A549 (cell line): ENCODE data around the gene TM4SF4.

Experiments
- CHD4 ChIP-seq: fragments of 200-600 bp; sonication (generic); IDR thresholded peaks from 2 replicates; pipeline ENCODE4 v1.6.1; 2016; ENCODE audit warnings: antibody characterized with exemption, mild to moderate bottlenecking, borderline replicate concordance
- EHMT2 ChIP-seq: fragments of 200-600 bp; sonication (generic); IDR thresholded peaks from 2 replicates; pipeline ENCODE4 v1.6.1; 2016; ENCODE audit warnings: antibody characterized with exemption, low read depth, mild to moderate bottlenecking, moderate library complexity
- GATA3 ChIP-seq: IDR thresholded peaks from 2 replicates; pipeline ENCODE4 v1.6.1; 2012; ENCODE audit warnings: borderline replicate concordance
- POLR2A ChIP-seq: IDR thresholded peaks from 2 replicates; pipeline ENCODE4 v1.6.1; 2012; ENCODE audit warnings: mild to moderate bottlenecking, low read length
- RAD21 ChIP-seq, 2 experiments: fragments of >200 bp in 1 of 2; sonication (Bioruptor Twin) in 1 of 2; formaldehyde crosslinking in 1 of 2; IDR thresholded peaks in 1 of 2; conservative IDR thresholded peaks in 1 of 2; 2 replicates in 1 of 2; 3 replicates in 1 of 2; pipeline ENCODE4 v1.6.1; 2012 to 2018; ENCODE audit warnings: inconsistent platforms in 1 of 2
- RFX5 ChIP-seq: fragments of 450-650 bp; IDR thresholded peaks from 2 replicates; pipeline ENCODE4 v1.7.1; 2014; ENCODE audit warnings: antibody characterized with exemption, mild to moderate bottlenecking, moderate library complexity
- ZSCAN20 ChIP-seq: fragments of 250-450 bp; sonication (Bioruptor Pico); IDR thresholded peaks from 2 replicates; pipeline ENCODE4 v1.8.0; 2022; ENCODE audit warnings: mild to moderate bottlenecking, moderate library complexity
- TF ChIP-seq, protein P1 (sequence below): fragments of >200 bp; sonication (Bioruptor Twin); formaldehyde crosslinking; IDR thresholded peaks from 3 replicates; pipeline ENCODE4 v1.5.1; 2016
- TF ChIP-seq, protein P2 (sequence below): fragments of 200-600 bp; sonication (generic); IDR thresholded peaks from 2 replicates; pipeline ENCODE4 v1.6.1; 2016; ENCODE audit warnings: antibody characterized with exemption, mild to moderate bottlenecking, moderate library complexity

DNA sequence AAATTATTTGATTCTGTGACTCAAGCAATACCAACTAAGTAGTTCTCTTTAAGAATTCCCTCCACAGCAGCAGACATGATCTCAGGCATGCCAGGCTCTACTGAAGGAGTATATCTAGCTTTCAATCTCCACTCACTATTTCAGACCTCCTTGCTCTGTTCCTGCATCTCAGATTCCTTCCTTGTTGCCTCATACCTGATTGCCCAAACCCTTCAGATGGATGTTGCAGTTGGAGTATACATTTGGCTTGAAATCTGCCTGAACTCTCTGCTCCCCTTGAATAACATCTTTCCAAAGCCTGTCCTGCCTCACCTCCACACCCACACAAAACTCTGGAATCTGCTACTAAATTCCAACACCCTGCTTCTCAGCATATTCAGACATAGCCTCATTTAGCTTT is 19.8 kb upstream of the TM4SF4 start:
- TF ChIP-seq EHMT2 (no peak), RAD21 (conservative IDR thresholded peaks at IDR 0.05 in 1 of 2, IDR thresholded peaks at IDR 0.05 in 1 of 2) (no peak), ZSCAN20 (no peak), GATA3 (no peak), POLR2A (no peak), CHD4 (no peak), RFX5 (no peak)
- TF ChIP-seq, protein P1, sequence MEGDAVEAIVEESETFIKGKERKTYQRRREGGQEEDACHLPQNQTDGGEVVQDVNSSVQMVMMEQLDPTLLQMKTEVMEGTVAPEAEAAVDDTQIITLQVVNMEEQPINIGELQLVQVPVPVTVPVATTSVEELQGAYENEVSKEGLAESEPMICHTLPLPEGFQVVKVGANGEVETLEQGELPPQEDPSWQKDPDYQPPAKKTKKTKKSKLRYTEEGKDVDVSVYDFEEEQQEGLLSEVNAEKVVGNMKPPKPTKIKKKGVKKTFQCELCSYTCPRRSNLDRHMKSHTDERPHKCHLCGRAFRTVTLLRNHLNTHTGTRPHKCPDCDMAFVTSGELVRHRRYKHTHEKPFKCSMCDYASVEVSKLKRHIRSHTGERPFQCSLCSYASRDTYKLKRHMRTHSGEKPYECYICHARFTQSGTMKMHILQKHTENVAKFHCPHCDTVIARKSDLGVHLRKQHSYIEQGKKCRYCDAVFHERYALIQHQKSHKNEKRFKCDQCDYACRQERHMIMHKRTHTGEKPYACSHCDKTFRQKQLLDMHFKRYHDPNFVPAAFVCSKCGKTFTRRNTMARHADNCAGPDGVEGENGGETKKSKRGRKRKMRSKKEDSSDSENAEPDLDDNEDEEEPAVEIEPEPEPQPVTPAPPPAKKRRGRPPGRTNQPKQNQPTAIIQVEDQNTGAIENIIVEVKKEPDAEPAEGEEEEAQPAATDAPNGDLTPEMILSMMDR = no peak
- TF ChIP-seq, protein P2, sequence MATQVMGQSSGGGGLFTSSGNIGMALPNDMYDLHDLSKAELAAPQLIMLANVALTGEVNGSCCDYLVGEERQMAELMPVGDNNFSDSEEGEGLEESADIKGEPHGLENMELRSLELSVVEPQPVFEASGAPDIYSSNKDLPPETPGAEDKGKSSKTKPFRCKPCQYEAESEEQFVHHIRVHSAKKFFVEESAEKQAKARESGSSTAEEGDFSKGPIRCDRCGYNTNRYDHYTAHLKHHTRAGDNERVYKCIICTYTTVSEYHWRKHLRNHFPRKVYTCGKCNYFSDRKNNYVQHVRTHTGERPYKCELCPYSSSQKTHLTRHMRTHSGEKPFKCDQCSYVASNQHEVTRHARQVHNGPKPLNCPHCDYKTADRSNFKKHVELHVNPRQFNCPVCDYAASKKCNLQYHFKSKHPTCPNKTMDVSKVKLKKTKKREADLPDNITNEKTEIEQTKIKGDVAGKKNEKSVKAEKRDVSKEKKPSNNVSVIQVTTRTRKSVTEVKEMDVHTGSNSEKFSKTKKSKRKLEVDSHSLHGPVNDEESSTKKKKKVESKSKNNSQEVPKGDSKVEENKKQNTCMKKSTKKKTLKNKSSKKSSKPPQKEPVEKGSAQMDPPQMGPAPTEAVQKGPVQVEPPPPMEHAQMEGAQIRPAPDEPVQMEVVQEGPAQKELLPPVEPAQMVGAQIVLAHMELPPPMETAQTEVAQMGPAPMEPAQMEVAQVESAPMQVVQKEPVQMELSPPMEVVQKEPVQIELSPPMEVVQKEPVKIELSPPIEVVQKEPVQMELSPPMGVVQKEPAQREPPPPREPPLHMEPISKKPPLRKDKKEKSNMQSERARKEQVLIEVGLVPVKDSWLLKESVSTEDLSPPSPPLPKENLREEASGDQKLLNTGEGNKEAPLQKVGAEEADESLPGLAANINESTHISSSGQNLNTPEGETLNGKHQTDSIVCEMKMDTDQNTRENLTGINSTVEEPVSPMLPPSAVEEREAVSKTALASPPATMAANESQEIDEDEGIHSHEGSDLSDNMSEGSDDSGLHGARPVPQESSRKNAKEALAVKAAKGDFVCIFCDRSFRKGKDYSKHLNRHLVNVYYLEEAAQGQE = no peak
